ENCODE results near the gene DCXR.

DCXR gene

GRCh38 chr17:82055023-82055964 lies 17.8 kb upstream of the DCXR start:
- peaks cover 31% of the 10 kb centered on the region for H3K4me1 ChIP-seq (ENCODE audit: control insufficient read depth, insufficient read depth, low read depth, low read length)
- no peak overlapping the region for H4K91ac ChIP-seq (ENCODE audit: low read length)
- H4K8ac ChIP-seq (ENCODE audit: low read length), result no peak overlapping the region
- H3K27me3 ChIP-seq (ENCODE audit: control insufficient read depth in 1 of 2, insufficient read depth in 1 of 2, low read length in 2 of 2), result no peaks in the 10 kb centered on the region
- no peak overlapping the region for H3K4ac ChIP-seq (ENCODE audit: low read depth in 1 of 2, low read length in 2 of 2)
- H2BK15ac ChIP-seq (ENCODE audit: low read depth, poor library complexity, severe bottlenecking), result no peak overlapping the region
- H3K27ac ChIP-seq (ENCODE audit: low read length, poor library complexity, severe bottlenecking), result no peak overlapping the region
- no peak overlapping the region for H2BK5ac ChIP-seq (ENCODE audit: low read depth, low read length, poor library complexity, severe bottlenecking)
- no peak for DNase-seq
- no peak overlapping the region for H3K18ac ChIP-seq (ENCODE audit: low read depth in 1 of 2, low read length in 2 of 2)
- WGBS, result 94% methylated on average over 25 of the region's 26 CpGs
- no peak overlapping the region for H3K4me3 ChIP-seq (ENCODE audit: insufficient read depth in 1 of 2, low read depth in 1 of 2, low read length in 2 of 2)
- no peak overlapping the region for H2AFZ ChIP-seq (ENCODE audit: low read depth, low read length)
- H2BK120ac ChIP-seq (ENCODE audit: low read depth, low read length), result no peak overlapping the region
- H3K9ac ChIP-seq (ENCODE audit: low read length), result no peak overlapping the region
- no peak overlapping the region for H3K23ac ChIP-seq (ENCODE audit: low read length in 2 of 2)
- no peak overlapping the region for H3K4me2 ChIP-seq (ENCODE audit: low read length, poor library complexity, severe bottlenecking)
- no peak overlapping the region for H3K14ac ChIP-seq (ENCODE audit: low read length in 2 of 2)
- no peak overlapping the region for H2BK12ac ChIP-seq (ENCODE audit: low read length in 2 of 2)
- no peaks in the 10 kb centered on the region for H3K9me3 ChIP-seq (ENCODE audit: control insufficient read depth, low read length)
- H3K36me3 ChIP-seq (ENCODE audit: control insufficient read depth in 1 of 2, insufficient read depth in 2 of 2, low read depth in 1 of 2, low read length in 2 of 2), result peaks cover 64 to 79% of the 10 kb centered on the region in 2 experiments
- peaks cover 41% of the 10 kb centered on the region for H3K79me1 ChIP-seq (replicated peaks; ENCODE audit: low read length, poor library complexity, severe bottlenecking)
- no peak overlapping the region for H2AK5ac ChIP-seq (ENCODE audit: low read length, severe bottlenecking)

GRCh38 chr17:82054351-82055022 lies 17.0 kb upstream of the DCXR start:
- no peak overlapping the region for H3K9ac ChIP-seq (ENCODE audit: low read length)
- H4K91ac ChIP-seq (ENCODE audit: low read length), result no peak overlapping the region
- H3K18ac ChIP-seq (ENCODE audit: low read depth in 1 of 2, low read length in 2 of 2), result no peak overlapping the region

GRCh38 chr17:82053556-82054263 lies 16.2 kb upstream of the DCXR start:
- Histone ChIP-seq H3K4me2 (ENCODE audit: low read length, poor library complexity, severe bottlenecking) (no peak overlapping the region), H2AFZ (ENCODE audit: low read depth, low read length) (no peak overlapping the region), H3K23ac (ENCODE audit: low read length in 2 of 2) (no peak overlapping the region), H2BK15ac (ENCODE audit: low read depth, poor library complexity, severe bottlenecking) (no peak overlapping the region), H4K8ac (ENCODE audit: low read length) (no peak overlapping the region), H3K79me1 (replicated peaks; ENCODE audit: low read length, poor library complexity, severe bottlenecking) (peaks cover 52% of the 10 kb centered on the region), H3K4me3 (ENCODE audit: insufficient read depth in 1 of 2, low read depth in 1 of 2, low read length in 2 of 2) (peak overlapping the region in 1 of 2 experiments; percentile 85), H3K9me3 (ENCODE audit: control insufficient read depth, low read length) (no peaks in the 10 kb centered on the region), H3K9ac (ENCODE audit: low read length) (peak overlapping the region; percentile 85), H3K27ac (ENCODE audit: low read length, poor library complexity, severe bottlenecking) (no peak overlapping the region), H2AK5ac (ENCODE audit: low read length, severe bottlenecking) (no peak overlapping the region), H3K4me1 (ENCODE audit: control insufficient read depth, insufficient read depth, low read depth, low read length) (peaks cover 37% of the 10 kb centered on the region), H2BK12ac (ENCODE audit: low read length in 2 of 2) (no peak overlapping the region), H3K36me3 (ENCODE audit: control insufficient read depth in 1 of 2, insufficient read depth in 2 of 2, low read depth in 1 of 2, low read length in 2 of 2) (peaks cover 64 to 79% of the 10 kb centered on the region in 2 experiments), H2BK5ac (ENCODE audit: low read depth, low read length, poor library complexity, severe bottlenecking) (no peak overlapping the region), H4K91ac (ENCODE audit: low read length) (peak overlapping the region; percentile 36), H2BK120ac (ENCODE audit: low read depth, low read length) (no peak overlapping the region), H3K18ac (ENCODE audit: low read depth in 1 of 2, low read length in 2 of 2) (no peak overlapping the region), H3K14ac (ENCODE audit: low read length in 2 of 2) (no peak overlapping the region), H3K4ac (ENCODE audit: low read depth in 1 of 2, low read length in 2 of 2) (no peak overlapping the region), H3K27me3 (ENCODE audit: control insufficient read depth in 1 of 2, insufficient read depth in 1 of 2, low read length in 2 of 2) (no peaks in the 10 kb centered on the region)
- no peak for DNase-seq
- WGBS, result 98% methylated on average over 28 of the region's 28 CpGs

More at GRCh38 chr17:82054351-82055022, 17.0 kb upstream of the DCXR start:
- H3K79me1 ChIP-seq (replicated peaks; ENCODE audit: low read length, poor library complexity, severe bottlenecking), result peaks cover 49% of the 10 kb centered on the region
- H3K4me3 ChIP-seq (ENCODE audit: insufficient read depth in 1 of 2, low read depth in 1 of 2, low read length in 2 of 2), result no peak overlapping the region
- no peak overlapping the region for H2BK5ac ChIP-seq (ENCODE audit: low read depth, low read length, poor library complexity, severe bottlenecking)
- no peak overlapping the region for H2BK15ac ChIP-seq (ENCODE audit: low read depth, poor library complexity, severe bottlenecking)
- H3K36me3 ChIP-seq (ENCODE audit: control insufficient read depth in 1 of 2, insufficient read depth in 2 of 2, low read depth in 1 of 2, low read length in 2 of 2), result peaks cover 63 to 79% of the 10 kb centered on the region in 2 experiments
- H3K4me1 ChIP-seq (ENCODE audit: control insufficient read depth, insufficient read depth, low read depth, low read length), result peaks cover 38% of the 10 kb centered on the region
- no peak overlapping the region for H3K14ac ChIP-seq (ENCODE audit: low read length in 2 of 2)
- no peaks in the 10 kb centered on the region for H3K9me3 ChIP-seq (ENCODE audit: control insufficient read depth, low read length)
- WGBS, result 97% methylated on average over 38 of the region's 38 CpGs
- no peak overlapping the region for H2AK5ac ChIP-seq (ENCODE audit: low read length, severe bottlenecking)
- DNase-seq, result no peak
- no peak overlapping the region for H3K4ac ChIP-seq (ENCODE audit: low read depth in 1 of 2, low read length in 2 of 2)
- no peak overlapping the region for H3K27ac ChIP-seq (ENCODE audit: low read length, poor library complexity, severe bottlenecking)
- no peaks in the 10 kb centered on the region for H3K27me3 ChIP-seq (ENCODE audit: control insufficient read depth in 1 of 2, insufficient read depth in 1 of 2, low read length in 2 of 2)
- H3K4me2 ChIP-seq (ENCODE audit: low read length, poor library complexity, severe bottlenecking), result no peak overlapping the region
- no peak overlapping the region for H4K8ac ChIP-seq (ENCODE audit: low read length)
- H2BK12ac ChIP-seq (ENCODE audit: low read length in 2 of 2), result no peak overlapping the region
- H3K23ac ChIP-seq (ENCODE audit: low read length in 2 of 2), result no peak overlapping the region
- H2AFZ ChIP-seq (ENCODE audit: low read depth, low read length), result no peak overlapping the region
- no peak overlapping the region for H2BK120ac ChIP-seq (ENCODE audit: low read depth, low read length)

Data from mesenchymal stem cell (in vitro differentiated cells and primary cell).